Upper lobe of right lung (tissue), 1 donor: Measurements from ENCODE around the gene ZSWIM8. TPM values are rescaled to one million over a fixed set of nuclear protein-coding genes. Genes with fewer than 3 reads are reported as not detected.

Source experiments
- ATAC-seq: fragments of 200-7000 bp; cut with Tn5 transposase; one replicate; pipeline ENCODE4 v1.9.1; 2020; ENCODE audit warnings: mild to moderate bottlenecking, moderate library complexity
- DNase-seq: peaks from one replicate; pipeline ENCODE4 v3.0.0-alpha.2; 2020
- H3K27ac ChIP-seq: fragments of 200-600 bp; one replicate; pipeline ENCODE4 v1.8.0; 2022
- H3K27me3 ChIP-seq: fragments of 200-600 bp; one replicate; pipeline ENCODE4 v1.8.0; 2022; ENCODE audit warnings: mild to moderate bottlenecking
- H3K36me3 ChIP-seq: fragments of 200-600 bp; one replicate; pipeline ENCODE4 v1.8.0; 2022
- H3K4me1 ChIP-seq: fragments of 200-600 bp; one replicate; pipeline ENCODE4 v1.8.0; 2022
- H3K4me3 ChIP-seq: fragments of 200-600 bp; one replicate; pipeline ENCODE4 v1.8.0; 2022; ENCODE audit warnings: mild to moderate bottlenecking
- H3K9me3 ChIP-seq: fragments of 200-600 bp; one replicate; pipeline ENCODE4 v1.8.0; 2022
- CTCF ChIP-seq: fragments of 200-600 bp; IDR thresholded peaks from one replicate; pipeline ENCODE4 v1.8.0; 2022; ENCODE audit warnings: antibody characterized with exemption
- intact Hi-C: fragments of 100-400 bp; cut with DNase I; formaldehyde crosslinking; loops from one replicate; pipeline ENCODE4 v1.11.0; 2022
- total RNA-seq: library from RNA; stranded (reverse); fragmentation: NEBNext Ultra II Directional; extraction: Animal tissue kit (Norgen Biotek cat#: 25700); gene quantifications from one replicate; pipeline ENCODE4 v1.2.1, GENCODE V29; 2021
- donor health status: DM: no; HTN: yes; CAD: no; lungs with severe emphysema.

The ZSWIM8 gene
- total RNA-seq, 1 donor from 2014 or later, result 117 TPM

GRCh38 chr10:73816917-73817729, 31.7 kb downstream of the ZSWIM8 start:
- TF ChIP-seq CTCF, result no peak
- Histone ChIP-seq H3K4me3 (no peak overlapping the region), H3K27me3 (no peaks in the 10 kb centered on the region), H3K4me1 (peaks cover 15% of the 10 kb centered on the region), H3K36me3 (peaks cover 37% of the 10 kb centered on the region), H3K9me3 (no peaks in the 10 kb centered on the region), H3K27ac (no peak overlapping the region)
- no peak for ATAC-seq
- intact Hi-C loops, result no loop called here
- DNase-seq, result no peak

GRCh38 chr10:73817826-73818225, 32.4 kb downstream of the ZSWIM8 start:
- Histone ChIP-seq H3K27me3 (no peaks in the 10 kb centered on the region), H3K36me3 (peaks cover 37% of the 10 kb centered on the region), H3K27ac (no peak overlapping the region), H3K9me3 (no peaks in the 10 kb centered on the region), H3K4me3 (no peak overlapping the region), H3K4me1 (peaks cover 15% of the 10 kb centered on the region)
- no peak for TF ChIP-seq CTCF
- intact Hi-C loops, result no loop called here
- DNase-seq (no peak), ATAC-seq (no peak)

- H3K4me3 ChIP-seq, result no peak overlapping the region
- no peak for TF ChIP-seq CTCF
- no peaks in the 10 kb centered on the region for H3K27me3 ChIP-seq
- peaks cover 36% of the 10 kb centered on the region for H3K36me3 ChIP-seq
- H3K9me3 ChIP-seq, result no peaks in the 10 kb centered on the region
- ATAC-seq (no peak), DNase-seq (no peak)
- H3K4me1 ChIP-seq, result peaks cover 15% of the 10 kb centered on the region
- H3K27ac ChIP-seq, result no peak overlapping the region
- intact Hi-C loops, result no loop called here
These were observed 33.0 kb downstream of the ZSWIM8 start for GRCh38 chr10:73818402-73818801.

- TF ChIP-seq CTCF, result no peak
- Histone ChIP-seq H3K27me3 (no peaks in the 10 kb centered on the region), H3K4me3 (no peak overlapping the region), H3K27ac (peak overlapping the region; percentile 72), H3K36me3 (peaks cover 37% of the 10 kb centered on the region), H3K9me3 (no peaks in the 10 kb centered on the region), H3K4me1 (peaks cover 15% of the 10 kb centered on the region)
- peak; percentile 3 for ATAC-seq
- DNase-seq, result no peak
- intact Hi-C loops, result no loop called here
These were observed 33.7 kb downstream of the ZSWIM8 start for GRCh38 chr10:73819081-73819480.

GRCh38 chr10:73819513-73820093, 34.2 kb downstream of the ZSWIM8 start:
- no peak for TF ChIP-seq CTCF
- H3K9me3 ChIP-seq, result no peaks in the 10 kb centered on the region
- intact Hi-C loops, result no loop called here
- peaks cover 15% of the 10 kb centered on the region for H3K4me1 ChIP-seq
- ATAC-seq (peak; percentile 91), DNase-seq (peak; percentile 93)
- H3K4me3 ChIP-seq, result no peak overlapping the region
- peak overlapping the region; percentile 72 for H3K27ac ChIP-seq
- peaks cover 38% of the 10 kb centered on the region for H3K36me3 ChIP-seq
- H3K27me3 ChIP-seq, result no peaks in the 10 kb centered on the region
